Ascending aorta (tissue), 2 donors: ENCODE data around the gene CYS1. TPM values are rescaled to one million over a fixed set of nuclear protein-coding genes. Genes with fewer than 3 reads are reported as not detected.

ENCODE experiments used
- DNase-seq, 2 donors: peaks; one replicate each; pipeline ENCODE4 v3.0.0-alpha.2; 2019; ENCODE audit warnings: low spot score in 2 of 2
- H3K27ac ChIP-seq, 2 donors: fragments of 200-600 bp; sonication (generic); one replicate each; pipeline ENCODE4 v1.5.1; 2016 to 2017; ENCODE audit warnings: mild to moderate bottlenecking in 1 of 2
- H3K27me3 ChIP-seq: fragments of 200-600 bp; sonication (generic); one replicate; pipeline ENCODE4 v1.5.1; 2017
- H3K36me3 ChIP-seq, 2 donors: fragments of 200-600 bp; sonication (generic); one replicate each; pipeline ENCODE4 v1.5.1; 2016
- H3K4me1 ChIP-seq, 2 donors: fragments of 200-600 bp; sonication (generic); one replicate each; pipeline ENCODE4 v1.5.1; 2016 to 2017; ENCODE audit warnings: mild to moderate bottlenecking in 1 of 2
- H3K4me3 ChIP-seq, 2 donors: fragments of 200-600 bp; sonication (generic); one replicate each; pipeline ENCODE4 v1.5.1; 2016 to 2017; ENCODE audit warnings: mild to moderate bottlenecking in 1 of 2
- H3K9me3 ChIP-seq, 2 donors: fragments of 200-600 bp; sonication (generic); one replicate each; pipeline ENCODE4 v1.5.1; 2016
- intact Hi-C: fragments of 100-400 bp; cut with DNase I; formaldehyde crosslinking; loops from one replicate; pipeline ENCODE4 v1.15.1; 2023
- total RNA-seq: library from RNA; depleted of rRNA; stranded (reverse); fragments of >200 nt; gene quantifications from one replicate; pipeline ENCODE4 v1.1.0, GENCODE V29; 2016
- TF ChIP-seq, protein P1 (sequence below), 3 experiments: fragments of 200-600 bp in 2 of 3; fragments of 450-650 bp in 1 of 3; sonication (generic) in 2 of 3; IDR thresholded peaks; one replicate each; pipeline ENCODE4 v1.5.1; 2016 to 2019; ENCODE audit warnings: antibody characterized with exemption in 3 of 3, mild to moderate bottlenecking in 1 of 3, moderate library complexity in 1 of 3

CYS1 gene
- total RNA-seq, 1 donor from 2014 or later, result 13.8 TPM

DNA sequence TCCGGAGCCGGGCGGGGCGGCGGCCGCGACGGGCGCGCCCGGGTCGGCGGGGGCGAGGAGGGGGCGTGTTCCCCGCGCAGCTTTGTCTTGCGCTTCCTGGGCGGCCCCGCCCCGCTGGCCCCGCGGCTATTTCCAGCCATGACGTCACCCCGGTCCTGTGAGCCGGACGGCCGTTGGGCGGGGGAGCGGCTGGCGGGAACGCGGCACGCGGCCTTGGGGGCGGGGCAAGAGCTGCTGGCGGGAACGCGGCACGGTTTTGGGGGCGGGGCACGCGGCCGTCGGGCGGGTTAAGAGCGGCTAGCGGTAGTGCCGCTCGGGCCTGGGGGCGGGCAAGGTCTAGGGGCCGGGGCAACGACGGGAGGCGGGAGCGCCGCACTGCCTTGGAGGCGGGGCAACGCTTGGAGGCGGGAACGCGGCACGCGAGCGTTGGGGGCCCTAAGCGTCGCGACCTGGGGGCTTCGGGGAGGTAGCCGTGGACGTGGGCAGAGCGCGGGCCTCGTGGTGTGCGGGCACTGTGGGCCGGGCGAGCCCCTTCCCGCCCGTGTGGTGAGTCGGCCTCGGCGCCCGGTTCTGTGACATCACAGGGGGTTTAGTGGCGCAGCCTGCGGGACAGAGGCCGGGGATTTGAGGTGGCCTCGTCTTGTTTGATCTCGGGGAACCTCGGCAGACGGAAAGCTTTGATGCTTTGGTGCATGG is 36.2 kb downstream of the CYS1 start:
- DNase-seq, result peak; percentile 91 to 99
- Histone ChIP-seq H3K4me3 (peak overlapping the region; percentile 65 to 81), H3K9me3 (no peaks in the 10 kb centered on the region), H3K4me1 (peaks cover 6 to 41% of the 10 kb centered on the region in 2 donors), H3K27ac (peak overlapping the region; percentile 97), H3K36me3 (peaks cover 11 to 15% of the 10 kb centered on the region in 2 donors), H3K27me3 (no peaks in the 10 kb centered on the region)
- TF ChIP-seq, protein P1, sequence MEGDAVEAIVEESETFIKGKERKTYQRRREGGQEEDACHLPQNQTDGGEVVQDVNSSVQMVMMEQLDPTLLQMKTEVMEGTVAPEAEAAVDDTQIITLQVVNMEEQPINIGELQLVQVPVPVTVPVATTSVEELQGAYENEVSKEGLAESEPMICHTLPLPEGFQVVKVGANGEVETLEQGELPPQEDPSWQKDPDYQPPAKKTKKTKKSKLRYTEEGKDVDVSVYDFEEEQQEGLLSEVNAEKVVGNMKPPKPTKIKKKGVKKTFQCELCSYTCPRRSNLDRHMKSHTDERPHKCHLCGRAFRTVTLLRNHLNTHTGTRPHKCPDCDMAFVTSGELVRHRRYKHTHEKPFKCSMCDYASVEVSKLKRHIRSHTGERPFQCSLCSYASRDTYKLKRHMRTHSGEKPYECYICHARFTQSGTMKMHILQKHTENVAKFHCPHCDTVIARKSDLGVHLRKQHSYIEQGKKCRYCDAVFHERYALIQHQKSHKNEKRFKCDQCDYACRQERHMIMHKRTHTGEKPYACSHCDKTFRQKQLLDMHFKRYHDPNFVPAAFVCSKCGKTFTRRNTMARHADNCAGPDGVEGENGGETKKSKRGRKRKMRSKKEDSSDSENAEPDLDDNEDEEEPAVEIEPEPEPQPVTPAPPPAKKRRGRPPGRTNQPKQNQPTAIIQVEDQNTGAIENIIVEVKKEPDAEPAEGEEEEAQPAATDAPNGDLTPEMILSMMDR (IDR thresholded peaks at IDR 0.05), result no peak
- intact Hi-C loops, result loop anchor here (1.0 to 10.0 kb wide), 8 partner anchors 38 to 1367 kb away; partner anchors contain the start of genes ADAM17, CYS1, GRHL1 and HPCAL1

DNA sequence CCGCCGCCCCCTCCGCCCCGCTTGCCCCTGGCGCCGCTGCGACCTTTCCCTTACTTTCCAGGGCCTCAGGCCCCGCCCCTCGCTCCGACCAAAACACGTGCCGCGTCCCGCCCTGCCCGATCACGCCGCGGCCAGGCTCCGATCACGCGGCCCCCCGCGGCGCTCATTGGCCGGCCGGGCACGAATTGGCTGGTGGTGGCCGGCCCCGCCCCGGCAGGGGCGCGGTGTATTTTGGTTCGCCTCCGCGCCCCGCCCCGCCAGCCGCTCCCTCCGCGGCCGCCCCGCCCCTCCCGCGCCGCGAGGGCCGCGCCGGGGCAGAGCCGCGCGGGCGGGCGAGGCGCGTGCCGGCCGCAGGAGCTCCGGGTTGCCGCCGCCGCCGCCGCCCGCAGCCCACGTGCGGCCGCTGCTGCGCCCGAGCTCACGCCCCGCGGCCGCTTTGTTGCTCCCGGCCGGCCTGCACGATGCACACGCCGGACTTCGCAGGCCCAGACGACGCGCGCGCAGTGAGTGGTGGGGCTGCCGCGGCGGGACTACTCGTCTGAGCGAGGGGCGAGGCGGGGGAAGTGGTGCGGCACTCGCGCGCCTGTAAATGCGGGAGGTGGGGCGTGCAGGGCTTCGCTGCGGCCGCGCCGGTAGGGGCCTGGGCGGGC is 36.8 kb downstream of the CYS1 start, which contains the start of gene KLF11:
Gene KLF11, plus strand, starts transcription at position 295 of the 650 bp plus-strand sequence. Its CDS starts 167 bp downstream, at position 462.
- Histone ChIP-seq H3K4me3 (peak within 1 kb of the TSS; percentile 65 to 81), H3K36me3 (peaks cover 10% of the 10 kb centered on the region in 2 donors), H3K27me3 (no peaks in the 10 kb centered on the region), H3K4me1 (peaks cover 6 to 37% of the 10 kb centered on the region in 2 donors), H3K27ac (peak within 1 kb of the TSS; percentile 97), H3K9me3 (no peaks in the 10 kb centered on the region)
- peak; percentile 81 to 97 for DNase-seq
- TF ChIP-seq, protein P1 (IDR thresholded peaks at IDR 0.05), result peak in 1 of 3 experiments; percentile 12
- intact Hi-C loops, result loop anchor here (5.0 to 10.0 kb wide), 7 partner anchors 39 to 1366 kb away; partner anchors contain the start of genes ADAM17, CYS1, HPCAL1 and TAF1B

DNA sequence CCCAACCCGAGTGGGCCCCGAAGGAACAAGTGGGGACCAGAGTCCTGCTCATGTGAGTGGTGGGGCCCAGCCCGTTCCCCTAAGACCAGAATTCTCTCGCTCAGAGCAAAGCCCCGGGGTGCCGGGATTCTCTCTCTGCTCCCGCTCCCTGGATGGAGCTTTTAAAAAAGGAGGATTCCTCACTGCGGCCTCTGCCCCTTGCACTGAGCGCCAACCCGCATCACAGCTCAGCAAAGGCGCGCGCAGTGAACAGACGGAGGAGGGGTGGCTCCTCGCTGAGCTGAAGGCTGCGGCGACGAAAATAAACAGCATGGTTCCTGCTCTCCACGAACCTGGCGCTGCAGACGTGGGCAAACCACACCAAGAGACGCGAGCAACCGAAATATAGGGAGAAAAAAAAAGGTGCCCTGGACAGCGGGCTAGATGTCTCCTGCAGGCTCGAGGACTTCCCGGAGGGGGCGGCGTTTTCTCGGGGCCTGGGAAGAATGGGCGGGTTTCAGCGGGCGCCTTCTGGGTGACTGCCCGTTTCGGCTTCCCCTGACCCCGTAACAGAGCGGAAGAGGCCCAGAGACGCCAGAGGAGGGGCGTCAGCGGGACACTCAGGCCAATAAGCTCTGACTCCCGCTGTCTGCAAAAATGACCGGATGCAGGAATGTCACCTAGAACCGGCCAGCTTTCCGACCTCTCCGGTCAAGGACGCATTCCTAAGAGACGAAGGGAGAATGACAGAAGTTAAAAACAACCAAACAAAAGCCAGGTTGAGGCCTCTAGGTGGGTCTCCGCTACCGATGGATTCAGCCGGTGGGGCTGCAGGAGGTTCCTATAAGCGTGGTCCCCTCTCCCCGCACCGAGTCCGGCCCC is 37.7 kb downstream of the CYS1 start:
- Histone ChIP-seq H3K36me3 (peaks cover 1 to 2% of the 10 kb centered on the region in 2 donors), H3K4me3 (peak overlapping the region; percentile 63 to 64), H3K9me3 (no peaks in the 10 kb centered on the region), H3K27me3 (no peaks in the 10 kb centered on the region), H3K4me1 (peaks cover 6 to 43% of the 10 kb centered on the region in 2 donors), H3K27ac (peak overlapping the region; percentile 83 to 97)
- peak; percentile 62 to 94 for DNase-seq
- TF ChIP-seq, protein P1 (IDR thresholded peaks at IDR 0.05), result peak in 2 of 3 experiments; percentile 10 to 13
- intact Hi-C loops, result loop anchor here (5.0 to 10.0 kb wide), 7 partner anchors 40 to 1365 kb away; partner anchors contain the start of genes ADAM17, CYS1, HPCAL1 and TAF1B

DNA sequence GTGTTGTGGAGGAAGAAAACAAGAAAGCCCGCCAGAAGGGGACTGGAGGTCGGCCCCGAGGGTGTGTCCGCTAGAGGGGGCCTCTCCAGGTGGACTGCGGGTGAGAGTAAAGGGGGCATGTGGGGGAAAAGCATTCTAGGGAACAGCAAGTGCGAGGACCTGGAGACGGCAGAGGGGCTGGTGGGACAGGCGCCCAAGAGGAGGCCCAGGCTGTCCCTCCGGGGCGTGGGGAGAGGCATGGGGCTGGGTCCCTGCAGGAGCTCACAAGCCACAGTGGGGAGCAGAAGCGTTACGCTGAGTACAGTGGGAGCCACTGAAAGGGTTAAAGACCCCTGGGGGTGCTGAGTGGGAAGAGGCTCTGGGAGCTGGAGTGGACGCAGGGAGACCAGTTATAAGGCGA is 38.5 kb downstream of the CYS1 start:
- intact Hi-C loops, result loop anchor here (5.0 to 10.0 kb wide), 7 partner anchors 41 to 1364 kb away; partner anchors contain the start of genes ADAM17, CYS1, HPCAL1 and TAF1B
- DNase-seq, result no peak
- Histone ChIP-seq H3K27ac (peak overlapping the region; percentile 83 to 97), H3K36me3 (no peaks in the 10 kb centered on the region), H3K4me1 (peaks cover 14 to 49% of the 10 kb centered on the region in 2 donors), H3K4me3 (peak overlapping the region in 1 of 2 donors; percentile 64), H3K9me3 (no peaks in the 10 kb centered on the region), H3K27me3 (no peaks in the 10 kb centered on the region)
- TF ChIP-seq, protein P1 (IDR thresholded peaks at IDR 0.05), result no peak
